Stomach (tissue), 9 donors: ENCODE measurements around the gene CD3D. TPM values are rescaled to one million over a fixed set of nuclear protein-coding genes. Genes with fewer than 3 reads are reported as not detected.

Experiments used
- DNase-seq, 2 donors: peaks; one replicate each; pipeline versions ENCODE4 v3.0.0 to v3.0.0-alpha.2; 2013 to 2019
- H3K27ac ChIP-seq, 5 donors: fragments of 200-600 bp in 4 of 5; sonication (generic) in 4 of 5; one replicate each; pipeline ENCODE4 v1.5.1; 2013 to 2019; ENCODE audit warnings: mild to moderate bottlenecking in 1 of 5, moderate library complexity in 1 of 5
- H3K27me3 ChIP-seq, 3 donors: fragments of 200-600 bp; sonication (generic); one replicate each; pipeline ENCODE4 v1.5.1; 2017 to 2019; ENCODE audit warnings: mixed run types in 1 of 3
- H3K36me3 ChIP-seq, 4 donors: fragments of 200-600 bp; sonication (generic); 1 replicate in 3 of 4; 2 replicates in 1 of 4; pipeline ENCODE4 v1.5.1; 2016 to 2019
- H3K4me1 ChIP-seq, 4 donors: fragments of 200-600 bp; sonication (generic); one replicate each; pipeline ENCODE4 v1.5.1; 2016 to 2019
- H3K4me3 ChIP-seq, 4 donors: fragments of 200-600 bp; sonication (generic) in 3 of 4; one replicate each; pipeline ENCODE4 v1.5.1; 2016 to 2019; ENCODE audit warnings: mild to moderate bottlenecking in 1 of 4
- H3K9me3 ChIP-seq, 4 donors: fragments of 200-600 bp; sonication (generic); one replicate each; pipeline ENCODE4 v1.5.1; 2016 to 2019
- EP300 ChIP-seq: sonication (generic); formaldehyde crosslinking; IDR thresholded peaks from one replicate; pipeline ENCODE4 v1.6.1; 2017; ENCODE audit warnings: antibody characterized with exemption
- POLR2A ChIP-seq, 4 donors: fragments of 450-650 bp; IDR thresholded peaks; one replicate each; pipeline ENCODE4 v1.6.1; 2016; ENCODE audit warnings: antibody characterized with exemption in 4 of 4, control low read depth in 2 of 4, mild to moderate bottlenecking in 1 of 4, moderate library complexity in 1 of 4
- POLR2AphosphoS5 ChIP-seq, 3 donors: sonication (generic); formaldehyde crosslinking; IDR thresholded peaks; one replicate each; pipeline ENCODE4 v1.6.1; 2016; ENCODE audit warnings: antibody characterized with exemption in 3 of 3
- WGBS, 5 donors: extraction: QIAGEN DNeasy Blood & Tissue Kit in 3 of 5; methylation state at CpG; one replicate each; pipeline versions ENCODE4 v1.1.5 to v1.1.7; 2013 to 2018; 5-methylcytosine and 5-hydroxymethylcytosine counted together
- intact Hi-C: fragments of 100-400 bp; cut with DNase I; formaldehyde crosslinking; loops from one replicate; pipeline ENCODE4 v1.15.1; 2023; ENCODE audit warnings: low total_unique reads
- polyA plus RNA-seq, 3 donors: library from polyadenylated mRNA; stranded (reverse); fragments of 200-250 nt; gene quantifications; one replicate each; pipeline ENCODE4 v1.2.3, GENCODE V29; 2013
- total RNA-seq, 5 donors: library from RNA; depleted of rRNA; stranded (reverse); fragments of >200 nt; gene quantifications; one replicate each; pipeline versions ENCODE4 v1.1.0 to v1.2.3, GENCODE V29; 2014 to 2016
- TF ChIP-seq, protein P1 (sequence below), 7 experiments: fragments of 450-650 bp in 4 of 7; fragments of 200-600 bp in 3 of 7; sonication (generic) in 3 of 7; IDR thresholded peaks; one replicate each; pipeline ENCODE4 v1.5.1; 2016 to 2019; ENCODE audit warnings: antibody characterized with exemption in 7 of 7, control low read depth in 2 of 7, mild to moderate bottlenecking in 1 of 7
- donor health status: healthy with polysubstance abuse.
- donor health status: Bipolar disorder and iron deficiency.
- donor health status: healthy.

Gene CD3D
- total and polyA plus RNA-seq, 8 donors, result 2.2 to 24.0 (median 7.0) TPM; not detected in 2

DNA sequence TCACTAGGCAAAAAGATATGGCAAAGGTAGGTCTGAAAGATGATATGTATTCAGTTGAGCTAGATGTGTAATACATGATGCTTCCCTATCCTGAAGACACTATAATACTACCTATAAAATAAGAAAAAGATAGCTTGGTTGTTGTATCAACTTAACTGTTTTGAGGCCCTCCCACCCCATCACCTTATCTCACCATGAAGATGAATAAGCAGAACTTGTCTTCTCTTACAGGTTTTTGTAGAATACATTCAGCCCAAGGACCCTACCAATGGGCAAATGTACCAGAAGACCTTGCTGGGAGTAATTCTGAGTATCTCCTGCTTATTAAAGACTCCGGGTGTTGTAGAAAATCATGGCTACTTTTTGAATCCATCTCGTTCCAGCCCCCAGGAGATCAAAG, 30.8 kb upstream of the CD3D start:
- 90 to 98% (median 93%) methylated on average over 2 of the region's 2 CpGs for WGBS, 5 donors
- Histone ChIP-seq H3K36me3 (peaks cover 90 to 100% (median 99%) of the 10 kb centered on the region in 4 donors), H3K9me3 (no peaks in the 10 kb centered on the region), H3K4me1 (no peaks in the 10 kb centered on the region), H3K27ac (no peak overlapping the region), H3K4me3 (no peak overlapping the region), H3K27me3 (no peaks in the 10 kb centered on the region)
- intact Hi-C loops, result no loop called here
- TF ChIP-seq, protein P1, sequence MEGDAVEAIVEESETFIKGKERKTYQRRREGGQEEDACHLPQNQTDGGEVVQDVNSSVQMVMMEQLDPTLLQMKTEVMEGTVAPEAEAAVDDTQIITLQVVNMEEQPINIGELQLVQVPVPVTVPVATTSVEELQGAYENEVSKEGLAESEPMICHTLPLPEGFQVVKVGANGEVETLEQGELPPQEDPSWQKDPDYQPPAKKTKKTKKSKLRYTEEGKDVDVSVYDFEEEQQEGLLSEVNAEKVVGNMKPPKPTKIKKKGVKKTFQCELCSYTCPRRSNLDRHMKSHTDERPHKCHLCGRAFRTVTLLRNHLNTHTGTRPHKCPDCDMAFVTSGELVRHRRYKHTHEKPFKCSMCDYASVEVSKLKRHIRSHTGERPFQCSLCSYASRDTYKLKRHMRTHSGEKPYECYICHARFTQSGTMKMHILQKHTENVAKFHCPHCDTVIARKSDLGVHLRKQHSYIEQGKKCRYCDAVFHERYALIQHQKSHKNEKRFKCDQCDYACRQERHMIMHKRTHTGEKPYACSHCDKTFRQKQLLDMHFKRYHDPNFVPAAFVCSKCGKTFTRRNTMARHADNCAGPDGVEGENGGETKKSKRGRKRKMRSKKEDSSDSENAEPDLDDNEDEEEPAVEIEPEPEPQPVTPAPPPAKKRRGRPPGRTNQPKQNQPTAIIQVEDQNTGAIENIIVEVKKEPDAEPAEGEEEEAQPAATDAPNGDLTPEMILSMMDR (IDR thresholded peaks at IDR 0.05), result no peak
- TF ChIP-seq EP300, result no peak
- TF ChIP-seq POLR2AphosphoS5 (IDR thresholded peaks at IDR 0.05), result no peak
- TF ChIP-seq POLR2A (IDR thresholded peaks at IDR 0.05), result no peak
- DNase-seq, result no peak

DNA sequence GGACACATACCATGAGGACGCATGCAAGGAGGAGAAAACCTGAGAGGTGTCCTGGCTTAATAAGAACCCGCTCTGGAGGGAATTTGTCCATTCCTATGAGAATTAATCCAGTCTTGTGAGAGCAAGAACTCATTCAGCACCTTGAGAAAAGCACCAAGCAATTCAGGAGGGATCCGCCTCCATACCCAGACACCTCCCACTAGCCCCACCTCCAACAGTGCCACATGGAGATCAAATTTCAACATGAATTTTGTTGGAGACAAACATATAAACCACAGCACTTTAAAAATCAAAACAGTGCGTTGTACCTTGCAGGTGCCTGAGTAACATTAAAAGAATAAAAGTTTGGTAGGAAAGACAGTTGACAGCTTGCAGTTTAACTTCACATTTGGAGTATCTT, 28.3 kb upstream of the CD3D start:
- DNase-seq, result no peak
- H3K27ac ChIP-seq, result no peak overlapping the region
- H3K4me3 ChIP-seq, result no peak overlapping the region
- TF ChIP-seq, protein P1 (IDR thresholded peaks at IDR 0.05), result no peak
- no peak for TF ChIP-seq POLR2AphosphoS5 (IDR thresholded peaks at IDR 0.05)
- TF ChIP-seq POLR2A (IDR thresholded peaks at IDR 0.05), result no peak
- TF ChIP-seq EP300, result no peak
- H3K36me3 ChIP-seq, result peaks cover 77 to 100% (median 100%) of the 10 kb centered on the region in 4 donors
- no peaks in the 10 kb centered on the region for H3K9me3 ChIP-seq
- H3K27me3 ChIP-seq, result no peaks in the 10 kb centered on the region
- peaks cover 0 to 6% (median 0%) of the 10 kb centered on the region in 4 donors for H3K4me1 ChIP-seq
- 86 to 97% (median 95%) methylated on average over 4 of the region's 4 CpGs for WGBS, 5 donors
- intact Hi-C loops, result no loop called here

DNA sequence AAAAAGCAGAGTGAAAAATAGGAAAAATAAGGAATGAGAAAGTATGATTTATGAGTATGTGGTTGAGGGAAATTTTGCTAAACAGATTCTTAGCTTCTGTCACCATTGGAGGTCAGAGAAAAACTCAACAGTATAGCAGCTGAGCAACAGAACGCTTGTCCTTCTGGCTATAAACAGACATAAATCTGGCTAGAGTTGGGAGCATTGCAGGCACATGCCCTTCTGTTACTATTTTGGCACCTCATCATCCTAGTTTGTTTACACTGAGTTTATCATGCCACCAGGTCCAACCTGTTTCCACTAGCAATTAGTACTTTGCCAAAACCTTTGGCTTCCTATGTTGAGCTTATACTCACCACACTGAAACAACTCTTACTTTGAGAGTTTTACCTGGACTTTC, 23.8 kb upstream of the CD3D start:
- intact Hi-C loops, result loop anchor here (10.0 kb wide), 1 partner anchor 161 kb away; no protein-coding TSS in a partner anchor
- H3K36me3 ChIP-seq, result peaks cover 34 to 75% (median 75%) of the 10 kb centered on the region in 4 donors
- DNase-seq, result no peak

DNA sequence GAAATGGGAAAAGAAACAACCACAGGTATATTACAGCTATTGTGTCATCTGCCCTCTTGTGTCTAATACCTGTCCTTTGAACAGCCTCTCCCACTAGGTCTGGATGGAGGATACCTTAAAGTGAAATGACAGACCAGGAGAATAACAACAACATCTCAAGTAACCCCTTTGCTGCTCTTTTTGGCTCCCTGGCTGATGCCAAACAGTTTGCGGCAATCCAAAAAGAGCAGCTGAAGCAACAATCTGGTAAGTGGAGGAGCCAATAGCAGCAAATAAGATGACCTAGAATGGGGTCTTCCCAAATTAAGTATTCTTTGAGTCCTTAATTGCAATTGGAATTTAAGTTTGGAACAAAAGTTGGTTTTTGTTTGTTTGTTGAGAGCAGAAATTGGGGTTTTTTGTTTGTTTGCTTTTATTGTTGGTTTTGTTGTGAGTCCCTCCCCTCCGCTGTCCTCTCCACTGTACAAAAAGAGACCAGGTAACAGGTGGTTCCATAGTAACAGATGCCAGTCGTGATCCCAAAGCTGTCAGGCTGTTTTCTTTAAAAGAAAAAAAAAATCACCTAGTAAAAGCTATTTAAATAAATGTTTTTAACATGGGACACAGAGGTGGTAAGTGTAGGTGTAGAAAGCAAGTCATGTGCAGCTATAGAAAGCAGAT, 22.6 kb upstream of the CD3D start:
- Histone ChIP-seq H3K27ac (no peak overlapping the region), H3K9me3 (no peaks in the 10 kb centered on the region), H3K4me3 (no peak overlapping the region), H3K4me1 (peaks cover 7 to 38% (median 26%) of the 10 kb centered on the region in 4 donors), H3K36me3 (peaks cover 22 to 63% (median 63%) of the 10 kb centered on the region in 4 donors), H3K27me3 (no peaks in the 10 kb centered on the region)
- intact Hi-C loops, result loop anchor here (10.0 kb wide), 1 partner anchor 160 kb away; no protein-coding TSS in a partner anchor
- no peak for DNase-seq
- WGBS, 5 donors, result 89 to 95% (median 93%) methylated on average over 3 of the region's 3 CpGs
- TF ChIP-seq, protein P1 (IDR thresholded peaks at IDR 0.05), result no peak
- no peak for TF ChIP-seq EP300
- no peak for TF ChIP-seq POLR2AphosphoS5 (IDR thresholded peaks at IDR 0.05)
- no peak for TF ChIP-seq POLR2A (IDR thresholded peaks at IDR 0.05)

More for the DNA sequence above, 23.8 kb upstream of the CD3D start:
- Histone ChIP-seq H3K4me1 (peaks cover 0 to 26% (median 14%) of the 10 kb centered on the region in 4 donors), H3K27me3 (no peaks in the 10 kb centered on the region), H3K4me3 (no peak overlapping the region), H3K27ac (no peak overlapping the region), H3K9me3 (no peaks in the 10 kb centered on the region)
- 27 to 67% (median 35%) methylated on average over 1 of the region's 1 CpG for WGBS, 5 donors
- TF ChIP-seq, protein P1 (IDR thresholded peaks at IDR 0.05), result no peak
- TF ChIP-seq POLR2A (IDR thresholded peaks at IDR 0.05) (no peak), POLR2AphosphoS5 (IDR thresholded peaks at IDR 0.05) (no peak), EP300 (no peak)
